HepG2 (cell line): Measurements from ENCODE around the gene SLX4. TPM values are rescaled to one million over a fixed set of nuclear protein-coding genes. Genes with fewer than 3 reads are reported as not detected.

Experiments
- FOXK2 ChIP-seq: fragments of 450-650 bp; IDR thresholded peaks from 2 replicates; pipeline ENCODE4 v1.6.1; 2016
- HNRNPK ChIP-seq: fragments of 200-400 bp; formaldehyde crosslinking; IDR thresholded peaks from 2 replicates; pipeline ENCODE4 v1.6.1; 2018; ENCODE audit warnings: low read length, low read depth, moderate library complexity, mild to moderate bottlenecking; ENCODE audit not compliant: poor library complexity, severe bottlenecking
- KDM4B ChIP-seq: sonication (generic); formaldehyde crosslinking; IDR thresholded peaks from 2 replicates; pipeline ENCODE4 v1.4.0; 2020; ENCODE audit warnings: missing genetic modification reagents
- KIAA2018 ChIP-seq: sonication (generic); formaldehyde crosslinking; IDR thresholded peaks from 2 replicates; pipeline ENCODE4 v1.5.0; 2020; ENCODE audit warnings: mild to moderate bottlenecking, missing genetic modification reagents, borderline replicate concordance
- KMT2B ChIP-seq: IDR thresholded peaks from 2 replicates; pipeline ENCODE4 v1.6.1; 2016; ENCODE audit warnings: missing genetic modification reagents, missing compliant biosample characterization
- MLXIP ChIP-seq: sonication (generic); formaldehyde crosslinking; IDR thresholded peaks from 2 replicates; pipeline ENCODE4 v1.9.0; 2021; ENCODE audit warnings: missing genetic modification reagents, borderline replicate concordance
- NR1H2 ChIP-seq: sonication (generic); formaldehyde crosslinking; IDR thresholded peaks from 2 replicates; pipeline ENCODE4 v1.8.1; 2022; ENCODE audit warnings: low read depth, missing genetic modification reagents, borderline replicate concordance
- SMARCC2 ChIP-seq: fragments of 450-650 bp; IDR thresholded peaks from 2 replicates; pipeline ENCODE4 v1.6.1; 2017; ENCODE audit warnings: antibody characterized with exemption, mild to moderate bottlenecking
- ZBTB7B ChIP-seq: sonication (generic); formaldehyde crosslinking; IDR thresholded peaks from 2 replicates; pipeline ENCODE4 v1.4.0; 2020; ENCODE audit warnings: missing genetic modification reagents
- ZNF136 ChIP-seq: sonication (generic); formaldehyde crosslinking; IDR thresholded peaks from 2 replicates; pipeline ENCODE4 v1.8.1; 2022; ENCODE audit warnings: low read depth, mild to moderate bottlenecking, moderate library complexity, missing genetic modification reagents
- ZNF234 ChIP-seq: sonication (generic); formaldehyde crosslinking; conservative IDR thresholded peaks from 2 replicates; pipeline ENCODE4 v1.5.1; 2020; ENCODE audit warnings: mild to moderate bottlenecking, missing genetic modification reagents
- ZNF280D ChIP-seq: sonication (generic); formaldehyde crosslinking; IDR thresholded peaks from 2 replicates; pipeline ENCODE4 v1.5.1; 2020; ENCODE audit warnings: mild to moderate bottlenecking, missing genetic modification reagents
- ZNF367 ChIP-seq: sonication (generic); formaldehyde crosslinking; IDR thresholded peaks from 2 replicates; pipeline ENCODE4 v1.4.0; 2020; ENCODE audit warnings: missing genetic modification reagents, borderline replicate concordance
- ZNF589 ChIP-seq: sonication (generic); formaldehyde crosslinking; conservative IDR thresholded peaks from 2 replicates; pipeline ENCODE4 v1.8.0; 2022; ENCODE audit warnings: mild to moderate bottlenecking, moderate library complexity, missing genetic modification reagents
- ZNF777 ChIP-seq: sonication (generic); formaldehyde crosslinking; IDR thresholded peaks from 2 replicates; pipeline ENCODE4 v1.4.0; 2020; ENCODE audit warnings: missing genetic modification reagents
- ZNF784 ChIP-seq: sonication (generic); formaldehyde crosslinking; IDR thresholded peaks from 2 replicates; pipeline ENCODE4 v1.5.1; 2020; ENCODE audit warnings: missing genetic modification reagents, mild to moderate bottlenecking, borderline replicate concordance
- polyA plus RNA-seq, 8 experiments: library from polyadenylated mRNA; depleted of rRNA in 3 of 8; stranded (reverse) in 7 of 8; unstranded in 1 of 8; fragments of >200 nt; fragmentation: Illumina TruSeq in 4 of 8; extraction: Trizol in 4 of 8; gene quantifications; 2 replicates each; pipeline versions ENCODE4 v1.2.1 to v1.2.3, GENCODE V29; 2011 to 2016; ENCODE audit warnings: low read depth in 4 of 8, missing spikeins in 1 of 8, mixed read lengths in 1 of 8; ENCODE audit not compliant: insufficient read depth in 1 of 8
- total RNA-seq, 5 experiments: library from RNA; depleted of rRNA; stranded (reverse); fragments of >200 nt; fragmentation: Illumina TruSeq; extraction: Trizol; gene quantifications; 2 replicates each; pipeline ENCODE4 v1.2.3, GENCODE V29; 2016; ENCODE audit warnings: low read depth in 1 of 5

Gene SLX4
- total and polyA plus RNA-seq, 2 of the 13 experiments (the other 11 are each of a cell fraction or from before 2014, with no cell fraction given), result 1.1 to 3.6 TPM

GRCh38 chr16:3640207-3640606 is 28.8 kb upstream of the SLX4 start (continued):
- TF ChIP-seq ZNF280D (CRISPR knock-in tag) (no peak), HNRNPK (no peak), MLXIP (CRISPR knock-in tag) (no peak), ZNF777 (CRISPR knock-in tag) (no peak), KIAA2018 (CRISPR knock-in tag) (no peak), SMARCC2 (no peak), ZNF784 (CRISPR knock-in tag) (no peak), FOXK2 (no peak), ZBTB7B (CRISPR knock-in tag) (no peak), ZNF136 (CRISPR knock-in tag) (no peak), KDM4B (CRISPR knock-in tag) (no peak), NR1H2 (CRISPR knock-in tag) (no peak), ZNF234 (CRISPR knock-in tag) (no peak), ZNF589 (no peak), KMT2B (CRISPR knock-in tag) (no peak), ZNF367 (CRISPR knock-in tag) (no peak)
